GM12878 (cell line): Measurements from ENCODE around the gene SDR9C7.

Experiments used
- CTCF ChIP-seq, 3 experiments: IDR thresholded peaks in 2 of 3; conservative IDR thresholded peaks in 1 of 3; 2 replicates each; pipeline ENCODE4 v1.5.1; 2011; ENCODE audit warnings: low read depth in 3 of 3, low read length in 3 of 3, mild to moderate bottlenecking in 3 of 3, control low read depth in 2 of 3, moderate library complexity in 2 of 3, inconsistent platforms in 1 of 3, mixed read lengths in 1 of 3; ENCODE audit not compliant: control insufficient read depth in 2 of 3, insufficient read depth in 1 of 3; ENCODE audit errors: extremely low read depth in 1 of 3
- EZH2 ChIP-seq: IDR thresholded peaks from 2 replicates; pipeline ENCODE4 v1.6.1; 2012; ENCODE audit warnings: low read depth, mild to moderate bottlenecking, control low read depth, inconsistent platforms, low read length, borderline replicate concordance; ENCODE audit not compliant: control insufficient read depth
- MAX ChIP-seq: IDR thresholded peaks from 2 replicates; pipeline ENCODE4 v1.6.1; 2012; ENCODE audit warnings: low read depth, low read length, improper control_type of control experiment
- NFYA ChIP-seq: IDR thresholded peaks from 2 replicates; pipeline ENCODE4 v1.6.1; 2011; ENCODE audit warnings: low read depth, mild to moderate bottlenecking, low read length, improper control_type of control experiment, borderline replicate concordance
- POLR2A ChIP-seq: IDR thresholded peaks from 2 replicates; pipeline ENCODE4 v1.6.1; 2011; ENCODE audit warnings: low read depth, mild to moderate bottlenecking, low read length
- RAD51 ChIP-seq: fragments of 450-650 bp; IDR thresholded peaks from 2 replicates; pipeline ENCODE4 v1.6.1; 2016; ENCODE audit warnings: moderate library complexity, mild to moderate bottlenecking, inconsistent platforms
- REST ChIP-seq: IDR thresholded peaks from 2 replicates; pipeline ENCODE4 v1.6.1; 2012; ENCODE audit warnings: mild to moderate bottlenecking, low read depth, low read length

- TF ChIP-seq POLR2A (no peak), CTCF (IDR thresholded peaks at IDR 0.05 in 2 of 3, conservative IDR thresholded peaks at IDR 0.05 in 1 of 3; ENCODE audit: control insufficient read depth in 2 of 3, extremely low read depth in 1 of 3, insufficient read depth in 1 of 3, low read depth in 3 of 3, low read length in 3 of 3) (no peak), EZH2 (no peak), REST (no peak), RAD51 (no peak), MAX (no peak), NFYA (no peak)
Measured at GRCh38 chr12:56897844-56898361, 36.3 kb downstream of the SDR9C7 start.
